Lower leg skin (tissue), 4 donors: ENCODE results near the gene PTPRU. TPM values are rescaled to one million over a fixed set of nuclear protein-coding genes. Genes with fewer than 3 reads are reported as not detected.

Source experiments
- DNase-seq, 2 donors: peaks; one replicate each; pipeline ENCODE4 v3.0.0-alpha.2; 2019; ENCODE audit warnings: low spot score in 2 of 2
- H3K4me3 ChIP-seq: fragments of 200-600 bp; sonication (generic); 2 replicates; pipeline ENCODE4 v1.5.1; 2017; ENCODE audit warnings: mild to moderate bottlenecking, low read depth; ENCODE audit not compliant: poor library complexity, severe bottlenecking
- CTCF ChIP-seq, 3 donors: fragments of 450-650 bp; IDR thresholded peaks; one replicate each; pipeline ENCODE4 v1.5.1; 2016; ENCODE audit warnings: antibody characterized with exemption in 3 of 3, mild to moderate bottlenecking in 3 of 3, moderate library complexity in 2 of 3
- POLR2A ChIP-seq, 2 donors: fragments of 450-650 bp; IDR thresholded peaks; one replicate each; pipeline ENCODE4 v1.6.1; 2016 to 2017; ENCODE audit warnings: antibody characterized with exemption in 2 of 2, mild to moderate bottlenecking in 1 of 2, moderate library complexity in 1 of 2
- WGBS, 2 donors: methylation state at CpG; one replicate each; pipeline ENCODE4 v1.1.5; 2018; 5-methylcytosine and 5-hydroxymethylcytosine counted together
- intact Hi-C: fragments of 100-400 bp; cut with DNase I; formaldehyde crosslinking; loops from one replicate; pipeline ENCODE4 v1.15.0; 2023; ENCODE audit warnings: low total_unique reads
- total RNA-seq, 4 donors: library from RNA; depleted of rRNA; stranded (reverse); fragments of >200 nt; gene quantifications; one replicate each; pipeline ENCODE4 v1.1.0, GENCODE V29; 2016

Gene PTPRU
- total RNA-seq, 4 donors from 2014 or later: 15.9 to 56.3 (median 30.6) TPM

- intact Hi-C loops: no loop called here
- 70 to 77% methylated on average over 7 of the region's 7 CpGs for WGBS, 2 donors
- no peak overlapping the region for H3K4me3 ChIP-seq
- no peak for DNase-seq
- TF ChIP-seq POLR2A (IDR thresholded peaks at IDR 0.05) (no peak), CTCF (IDR thresholded peaks at IDR 0.05) (no peak)
These were observed 39.3 kb upstream of the PTPRU start for GRCh38 chr1:29196863-29197589.

GRCh38 chr1:29197590-29197924 lies 38.8 kb upstream of the PTPRU start:
- TF ChIP-seq CTCF (IDR thresholded peaks at IDR 0.05) (no peak), POLR2A (IDR thresholded peaks at IDR 0.05) (no peak)
- H3K4me3 ChIP-seq: no peak overlapping the region
- DNase-seq: no peak
- 93 to 95% methylated on average over 2 of the region's 2 CpGs for WGBS, 2 donors
- intact Hi-C loops: no loop called here

- intact Hi-C loops: no loop called here
- H3K4me3 ChIP-seq: no peak overlapping the region
- no peak for DNase-seq
- WGBS, 2 donors: 93 to 97% methylated on average over 12 of the region's 12 CpGs
- TF ChIP-seq POLR2A (IDR thresholded peaks at IDR 0.05) (no peak), CTCF (IDR thresholded peaks at IDR 0.05) (no peak)
These were observed 38.3 kb upstream of the PTPRU start for GRCh38 chr1:29197993-29198392.

DNA sequence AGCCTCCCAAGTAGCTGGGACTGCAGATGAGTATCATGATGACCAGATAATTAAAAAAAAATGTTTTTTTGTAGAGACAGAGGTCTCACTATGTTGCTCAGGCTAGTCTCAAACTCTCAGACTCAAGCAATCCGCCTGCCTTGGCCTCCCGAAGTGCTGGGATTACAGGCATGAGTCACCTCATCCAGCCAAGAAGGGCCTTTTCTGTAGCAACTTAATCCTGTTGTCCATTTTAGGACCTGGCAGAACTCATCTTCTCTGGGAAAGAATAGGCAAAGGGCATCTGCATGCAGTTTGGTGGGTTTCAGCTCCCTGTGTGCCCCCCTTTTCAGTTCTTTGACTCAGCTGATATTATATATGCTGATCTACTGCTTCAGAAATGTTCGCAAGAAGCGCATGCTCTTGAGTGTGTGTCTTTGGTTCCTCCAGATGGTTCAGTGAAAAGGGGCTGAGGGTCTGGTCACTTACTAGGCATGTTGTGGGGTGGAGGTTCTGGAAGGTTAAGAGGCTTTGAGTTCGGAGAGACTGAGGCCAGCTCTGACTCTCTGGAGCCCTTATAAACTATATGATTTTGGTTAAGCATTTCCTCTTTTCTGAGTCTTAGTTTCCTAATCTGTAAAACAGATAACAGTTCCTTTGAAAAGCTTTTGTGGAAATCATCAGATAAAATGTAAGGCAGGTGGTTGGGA lies 35.3 kb upstream of the PTPRU start:
- TF ChIP-seq POLR2A (IDR thresholded peaks at IDR 0.05) (no peak), CTCF (IDR thresholded peaks at IDR 0.05) (no peak)
- intact Hi-C loops: loop anchor here (10.0 kb wide), 1 partner anchor 156 kb away; no protein-coding TSS in a partner anchor
- H3K4me3 ChIP-seq: no peak overlapping the region
- 95 to 96% methylated on average over 5 of the region's 5 CpGs for WGBS, 2 donors
- no peak for DNase-seq

DNA sequence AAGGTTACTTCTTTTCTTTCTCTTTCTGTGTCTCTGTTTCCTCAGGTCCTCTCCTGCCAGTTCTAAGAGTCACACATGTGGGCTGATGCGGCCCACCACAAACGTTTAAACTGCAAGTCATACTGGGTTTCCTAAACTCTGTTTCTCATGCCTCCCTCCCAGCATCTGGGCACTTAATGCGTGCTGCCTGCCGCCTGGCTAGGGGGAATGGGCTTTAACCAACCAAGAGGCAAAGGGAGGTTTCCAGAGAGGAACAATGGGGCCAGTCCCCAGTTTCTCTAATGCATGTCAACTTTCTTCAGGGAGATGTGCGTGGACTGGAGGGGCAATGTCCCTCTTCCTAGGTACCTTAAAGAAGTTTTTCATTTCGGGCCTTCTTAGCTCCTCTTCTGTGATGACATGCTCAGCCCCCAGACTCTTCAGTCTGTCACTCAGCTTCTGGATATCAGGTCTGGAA lies 34.7 kb upstream of the PTPRU start:
- 79 to 86% methylated on average over 6 of the region's 6 CpGs for WGBS, 2 donors
- no peak for DNase-seq
- no peak for TF ChIP-seq POLR2A (IDR thresholded peaks at IDR 0.05)
- no peak for TF ChIP-seq CTCF (IDR thresholded peaks at IDR 0.05)
- no peak overlapping the region for H3K4me3 ChIP-seq
- intact Hi-C loops: loop anchor here (10.0 kb wide), 1 partner anchor 157 kb away; no protein-coding TSS in a partner anchor
